Measurements from ENCODE around the gene S100A7A.
A peak's percentile ranks its signal among the peaks of the same experiment; 100 is the strongest.

Gene S100A7A

DNA sequence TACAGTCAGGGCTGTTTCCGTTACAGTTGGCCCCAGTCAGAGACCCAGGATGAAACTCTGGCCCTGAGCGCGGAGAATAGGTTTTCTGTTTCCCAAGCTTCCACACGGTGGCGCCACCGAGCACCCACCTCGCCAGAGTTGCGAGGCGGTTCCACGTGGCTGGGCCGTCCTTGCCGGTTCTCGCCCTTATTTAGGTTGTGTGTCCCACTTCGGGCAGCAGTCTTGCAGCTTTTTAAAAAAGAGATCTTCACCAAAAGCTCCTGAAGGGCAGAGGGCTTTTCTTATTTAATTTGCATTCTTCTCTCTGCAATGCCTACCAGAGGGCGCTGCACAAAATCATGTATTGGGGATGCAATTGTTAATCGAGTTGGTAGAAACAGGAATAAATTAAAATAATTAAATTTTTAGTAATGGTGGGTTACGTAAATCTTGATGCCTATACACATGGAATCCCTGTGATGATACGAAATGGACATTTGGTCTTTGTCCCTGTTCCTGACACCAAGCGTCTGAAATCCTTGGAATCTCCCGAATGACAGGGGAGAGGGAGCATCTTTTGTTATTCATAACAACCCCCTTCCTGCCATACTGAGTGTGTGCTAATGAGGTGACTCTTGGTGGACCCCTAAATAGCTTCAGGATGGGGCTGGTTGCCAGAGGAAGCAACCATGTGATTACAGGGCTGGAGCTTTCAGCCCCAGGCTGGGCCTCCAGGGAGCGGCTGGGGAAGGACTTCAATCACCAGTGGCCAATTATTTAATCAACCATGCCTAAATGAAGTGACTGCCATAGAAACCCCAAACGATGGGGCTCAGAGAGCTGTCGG is 49.7 kb downstream of the S100A7A start:
- peak; percentile 72 for DNase-seq

DNA sequence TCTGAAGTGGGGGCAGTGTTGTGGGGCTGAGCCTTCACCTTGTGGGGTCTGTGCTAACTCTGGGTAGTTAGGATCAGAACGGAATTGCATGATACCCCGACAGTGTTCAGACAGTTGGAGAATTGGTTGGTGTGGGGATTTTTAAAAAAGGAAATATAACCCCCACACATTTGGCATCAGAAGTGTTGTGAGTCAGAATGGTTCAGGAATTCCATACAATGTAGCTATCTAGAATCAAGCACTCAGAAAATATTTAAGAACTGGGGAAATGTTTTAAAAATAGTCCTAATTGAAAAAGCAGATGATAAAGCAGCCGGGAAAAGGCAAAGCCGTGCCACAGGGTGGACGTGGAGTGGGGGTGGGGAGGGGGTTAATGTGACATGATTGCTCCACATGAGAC is 50.6 kb downstream of the S100A7A start:
- no peak for DNase-seq

- DNase-seq: no peak
These were observed 54.4 kb downstream of the S100A7A start for GRCh38 chr1:153470707-153471106.

Measured in stimulated activated CD4-positive, alpha-beta T cell treated with anti-CD3 and anti-CD28 coated beads, Interleukin-4, amount 100 ng/mL, for 24 hours (primary cell).